Duodenal mucosa (tissue), 2 donors: ENCODE results near the gene WNT3A.

Source experiments
- H3K27ac ChIP-seq: one replicate; pipeline ENCODE4 v1.7.0; 2013; ENCODE audit warnings: low read depth, low read length
- H3K27me3 ChIP-seq, 2 donors: one replicate each; pipeline ENCODE4 v1.7.0; 2013; ENCODE audit warnings: low read length in 2 of 2, control low read depth in 1 of 2; ENCODE audit not compliant: insufficient read depth in 2 of 2, control insufficient read depth in 1 of 2
- H3K36me3 ChIP-seq, 2 donors: one replicate each; pipeline ENCODE4 v1.7.0; 2013; ENCODE audit warnings: low read length in 2 of 2, control low read depth in 1 of 2; ENCODE audit not compliant: insufficient read depth in 2 of 2, control insufficient read depth in 1 of 2
- H3K4me1 ChIP-seq, 2 donors: one replicate each; pipeline ENCODE4 v1.7.0; 2013; ENCODE audit warnings: low read length in 2 of 2, control low read depth in 1 of 2; ENCODE audit not compliant: insufficient read depth in 2 of 2, control insufficient read depth in 1 of 2
- H3K4me3 ChIP-seq, 2 donors: one replicate each; pipeline ENCODE4 v1.7.0; 2013; ENCODE audit warnings: low read length in 2 of 2, low read depth in 1 of 2
- H3K9ac ChIP-seq, 2 donors: one replicate each; pipeline ENCODE4 v1.7.0; 2013; ENCODE audit warnings: low read length in 2 of 2, low read depth in 1 of 2
- H3K9me3 ChIP-seq, 2 donors: one replicate each; pipeline ENCODE4 v1.7.0; 2013; ENCODE audit warnings: low read length in 2 of 2, control low read depth in 1 of 2; ENCODE audit not compliant: control insufficient read depth in 1 of 2

The WNT3A gene

DNA sequence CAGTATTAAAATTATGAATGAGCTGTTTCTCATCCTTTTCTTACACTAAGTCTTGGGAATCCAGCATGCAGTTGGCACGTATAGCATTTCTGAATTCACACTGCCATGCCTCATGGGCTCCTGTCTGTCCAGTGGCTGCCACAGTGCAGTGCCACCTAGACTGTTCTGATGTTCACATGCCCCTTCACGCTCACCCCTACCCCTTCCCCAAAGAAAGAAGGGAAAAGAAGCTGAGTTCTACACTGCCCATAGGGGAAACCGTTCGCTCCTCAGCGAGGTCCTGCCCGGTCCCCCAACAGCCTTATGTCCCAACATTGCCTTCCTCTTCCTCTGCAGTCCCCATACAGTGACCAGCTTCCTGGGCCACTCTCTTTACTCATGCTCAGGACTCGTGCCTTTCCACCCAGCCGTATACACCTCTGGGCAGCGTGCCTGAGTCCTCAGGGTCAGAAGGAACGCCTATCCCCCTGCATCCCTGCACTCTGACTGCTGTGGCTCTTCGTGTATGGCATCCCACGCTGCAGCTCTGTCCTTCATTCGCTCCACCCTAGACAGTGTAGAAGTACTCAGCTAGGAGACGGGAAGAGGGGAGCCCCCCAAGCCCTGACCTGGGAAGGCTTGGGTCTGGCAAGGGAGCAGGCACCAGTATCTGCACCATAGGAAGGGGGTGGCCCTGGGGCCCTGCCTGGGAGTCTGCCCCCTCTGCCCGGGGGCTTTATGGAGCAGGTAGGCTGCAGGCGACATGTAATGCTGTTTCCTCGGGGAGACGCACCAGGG is 51.6 kb downstream of the WNT3A start:
- H3K9ac ChIP-seq: no peak overlapping the region
- no peaks in the 10 kb centered on the region for H3K36me3 ChIP-seq
- H3K9me3 ChIP-seq: no peaks in the 10 kb centered on the region
- peaks cover 41 to 48% of the 10 kb centered on the region in 2 donors for H3K27me3 ChIP-seq
- no peak overlapping the region for H3K4me3 ChIP-seq
- H3K27ac ChIP-seq: no peak overlapping the region
- H3K4me1 ChIP-seq: peaks cover 7 to 10% of the 10 kb centered on the region in 2 donors

DNA sequence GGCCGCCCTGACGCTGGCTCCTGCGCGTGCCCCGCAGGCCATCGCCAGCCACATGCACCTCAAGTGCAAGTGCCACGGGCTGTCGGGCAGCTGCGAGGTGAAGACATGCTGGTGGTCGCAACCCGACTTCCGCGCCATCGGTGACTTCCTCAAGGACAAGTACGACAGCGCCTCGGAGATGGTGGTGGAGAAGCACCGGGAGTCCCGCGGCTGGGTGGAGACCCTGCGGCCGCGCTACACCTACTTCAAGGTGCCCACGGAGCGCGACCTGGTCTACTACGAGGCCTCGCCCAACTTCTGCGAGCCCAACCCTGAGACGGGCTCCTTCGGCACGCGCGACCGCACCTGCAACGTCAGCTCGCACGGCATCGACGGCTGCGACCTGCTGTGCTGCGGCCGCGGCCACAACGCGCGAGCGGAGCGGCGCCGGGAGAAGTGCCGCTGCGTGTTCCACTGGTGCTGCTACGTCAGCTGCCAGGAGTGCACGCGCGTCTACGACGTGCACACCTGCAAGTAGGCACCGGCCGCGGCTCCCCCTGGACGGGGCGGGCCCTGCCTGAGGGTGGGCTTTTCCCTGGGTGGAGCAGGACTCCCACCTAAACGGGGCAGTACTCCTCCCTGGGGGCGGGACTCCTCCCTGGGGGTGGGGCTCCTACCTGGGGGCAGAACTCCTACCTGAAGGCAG is 52.3 kb downstream of the WNT3A start:
- Histone ChIP-seq H3K4me1 (peaks cover 7 to 10% of the 10 kb centered on the region in 2 donors), H3K27me3 (peaks cover 46 to 48% of the 10 kb centered on the region in 2 donors), H3K9me3 (no peaks in the 10 kb centered on the region), H3K4me3 (peak overlapping the region; percentile 52 to 61), H3K27ac (no peak overlapping the region), H3K36me3 (no peaks in the 10 kb centered on the region), H3K9ac (no peak overlapping the region)

DNA sequence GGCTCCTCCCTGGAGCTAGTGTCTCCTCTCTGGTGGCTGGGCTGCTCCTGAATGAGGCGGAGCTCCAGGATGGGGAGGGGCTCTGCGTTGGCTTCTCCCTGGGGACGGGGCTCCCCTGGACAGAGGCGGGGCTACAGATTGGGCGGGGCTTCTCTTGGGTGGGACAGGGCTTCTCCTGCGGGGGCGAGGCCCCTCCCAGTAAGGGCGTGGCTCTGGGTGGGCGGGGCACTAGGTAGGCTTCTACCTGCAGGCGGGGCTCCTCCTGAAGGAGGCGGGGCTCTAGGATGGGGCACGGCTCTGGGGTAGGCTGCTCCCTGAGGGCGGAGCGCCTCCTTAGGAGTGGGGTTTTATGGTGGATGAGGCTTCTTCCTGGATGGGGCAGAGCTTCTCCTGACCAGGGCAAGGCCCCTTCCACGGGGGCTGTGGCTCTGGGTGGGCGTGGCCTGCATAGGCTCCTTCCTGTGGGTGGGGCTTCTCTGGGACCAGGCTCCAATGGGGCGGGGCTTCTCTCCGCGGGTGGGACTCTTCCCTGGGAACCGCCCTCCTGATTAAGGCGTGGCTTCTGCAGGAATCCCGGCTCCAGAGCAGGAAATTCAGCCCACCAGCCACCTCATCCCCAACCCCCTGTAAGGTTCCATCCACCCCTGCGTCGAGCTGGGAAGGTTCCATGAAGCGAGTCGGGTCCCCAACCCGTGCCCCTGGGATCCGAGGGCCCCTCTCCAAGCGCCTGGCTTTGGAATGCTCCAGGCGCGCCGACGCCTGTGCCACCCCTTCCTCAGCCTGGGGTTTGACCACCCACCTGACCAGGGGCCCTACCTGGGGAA is 53.0 kb downstream of the WNT3A start:
- Histone ChIP-seq H3K27me3 (peaks cover 46 to 48% of the 10 kb centered on the region in 2 donors), H3K27ac (no peak overlapping the region)

DNA sequence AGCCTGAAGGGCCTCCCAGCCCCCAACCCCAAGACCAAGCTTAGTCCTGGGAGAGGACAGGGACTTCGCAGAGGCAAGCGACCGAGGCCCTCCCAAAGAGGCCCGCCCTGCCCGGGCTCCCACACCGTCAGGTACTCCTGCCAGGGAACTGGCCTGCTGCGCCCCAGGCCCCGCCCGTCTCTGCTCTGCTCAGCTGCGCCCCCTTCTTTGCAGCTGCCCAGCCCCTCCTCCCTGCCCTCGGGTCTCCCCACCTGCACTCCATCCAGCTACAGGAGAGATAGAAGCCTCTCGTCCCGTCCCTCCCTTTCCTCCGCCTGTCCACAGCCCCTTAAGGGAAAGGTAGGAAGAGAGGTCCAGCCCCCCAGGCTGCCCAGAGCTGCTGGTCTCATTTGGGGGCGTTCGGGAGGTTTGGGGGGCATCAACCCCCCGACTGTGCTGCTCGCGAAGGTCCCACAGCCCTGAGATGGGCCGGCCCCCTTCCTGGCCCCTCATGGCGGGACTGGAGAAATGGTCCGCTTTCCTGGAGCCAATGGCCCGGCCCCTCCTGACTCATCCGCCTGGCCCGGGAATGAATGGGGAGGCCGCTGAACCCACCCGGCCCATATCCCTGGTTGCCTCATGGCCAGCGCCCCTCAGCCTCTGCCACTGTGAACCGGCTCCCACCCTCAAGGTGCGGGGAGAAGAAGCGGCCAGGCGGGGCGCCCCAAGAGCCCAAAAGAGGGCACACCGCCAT is 53.8 kb downstream of the WNT3A start:
- Histone ChIP-seq H3K4me3 (peak overlapping the region; percentile 52 to 61), H3K27ac (no peak overlapping the region), H3K4me1 (peaks cover 7 to 10% of the 10 kb centered on the region in 2 donors), H3K27me3 (peaks cover 46 to 52% of the 10 kb centered on the region in 2 donors), H3K9ac (peak overlapping the region in 1 of 2 donors; percentile 25), H3K9me3 (no peaks in the 10 kb centered on the region), H3K36me3 (no peaks in the 10 kb centered on the region)

More for the DNA sequence above, 53.0 kb downstream of the WNT3A start:
- peak overlapping the region; percentile 52 to 61 for H3K4me3 ChIP-seq
- peak overlapping the region in 1 of 2 donors; percentile 25 for H3K9ac ChIP-seq
- H3K9me3 ChIP-seq: no peaks in the 10 kb centered on the region
- no peaks in the 10 kb centered on the region for H3K36me3 ChIP-seq
- H3K4me1 ChIP-seq: peaks cover 7 to 10% of the 10 kb centered on the region in 2 donors

DNA sequence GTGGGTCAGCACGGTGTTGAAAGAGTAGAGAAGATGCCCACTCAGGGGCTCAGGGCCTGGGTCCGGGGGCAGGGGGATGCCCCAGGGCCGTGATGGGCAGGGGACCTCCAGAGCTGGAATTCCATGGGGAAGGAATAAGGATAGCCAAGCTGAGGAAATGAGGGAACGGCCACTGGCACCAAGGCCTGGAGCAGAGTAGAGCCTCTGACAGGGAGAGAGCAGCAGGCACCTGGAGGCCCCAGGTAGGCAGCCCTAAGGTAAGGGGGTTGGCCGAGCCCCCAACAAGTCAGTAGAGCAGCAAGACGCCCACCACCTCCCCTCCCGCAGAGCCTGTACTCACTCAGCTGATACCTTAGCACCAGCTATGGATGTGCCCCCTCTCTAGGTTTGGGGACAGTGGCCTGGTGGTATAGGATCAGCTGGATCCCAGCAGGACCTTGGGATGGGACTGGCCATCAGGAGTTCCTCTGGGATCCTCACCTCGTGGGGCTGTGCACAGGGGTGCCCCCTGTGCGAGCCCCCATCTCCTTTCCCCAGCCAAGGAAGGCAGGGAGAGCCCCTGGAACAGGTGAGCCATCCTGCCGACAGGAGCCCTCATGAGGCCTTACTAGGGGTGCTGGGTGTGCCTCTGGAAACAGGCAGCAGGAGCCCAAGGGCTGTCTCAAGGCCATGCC is 54.8 kb downstream of the WNT3A start:
- H3K27me3 ChIP-seq: peaks cover 41 to 56% of the 10 kb centered on the region in 2 donors
- H3K36me3 ChIP-seq: no peaks in the 10 kb centered on the region
- H3K4me3 ChIP-seq: no peak overlapping the region
- peaks cover 7 to 10% of the 10 kb centered on the region in 2 donors for H3K4me1 ChIP-seq
- no peak overlapping the region for H3K9ac ChIP-seq
- H3K27ac ChIP-seq: no peak overlapping the region
- H3K9me3 ChIP-seq: no peaks in the 10 kb centered on the region

DNA sequence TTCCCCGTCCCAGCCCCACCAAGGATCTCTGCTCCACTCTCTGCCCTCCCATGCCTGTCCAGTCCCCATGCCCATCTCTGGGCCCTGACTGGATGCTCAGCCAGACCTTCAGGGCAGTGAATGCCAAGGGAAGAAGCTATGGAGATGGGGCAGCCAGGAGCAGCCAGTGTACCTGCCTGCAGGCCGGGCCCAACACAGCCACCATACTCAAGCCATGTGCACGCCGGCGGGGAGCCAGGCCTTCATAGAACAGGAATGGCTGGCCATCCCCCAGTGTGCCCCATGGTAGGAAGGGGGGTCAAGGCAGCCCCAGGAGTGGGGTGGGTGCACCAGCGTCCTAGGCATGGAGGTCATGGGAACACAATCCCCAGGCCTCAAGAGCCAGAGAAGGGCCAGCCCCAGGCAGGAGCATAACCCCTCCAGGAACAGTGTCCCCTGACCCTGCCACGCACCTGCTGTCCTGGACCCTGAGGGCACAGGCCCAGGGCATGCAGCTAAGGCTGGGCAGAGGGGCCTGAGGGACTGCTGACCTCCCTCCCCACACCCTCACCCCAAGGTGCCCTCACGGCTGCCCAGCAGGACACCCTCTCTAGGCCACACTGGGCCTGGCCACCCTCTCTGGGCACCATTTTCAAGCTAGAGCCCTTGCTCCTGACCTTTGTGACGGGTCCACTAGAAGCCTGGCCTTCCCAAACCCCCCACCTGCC is 55.4 kb downstream of the WNT3A start:
- Histone ChIP-seq H3K36me3 (no peaks in the 10 kb centered on the region), H3K9ac (no peak overlapping the region), H3K27me3 (peaks cover 39 to 58% of the 10 kb centered on the region in 2 donors), H3K4me3 (no peak overlapping the region), H3K27ac (no peak overlapping the region), H3K9me3 (no peaks in the 10 kb centered on the region), H3K4me1 (peaks cover 7 to 10% of the 10 kb centered on the region in 2 donors)

DNA sequence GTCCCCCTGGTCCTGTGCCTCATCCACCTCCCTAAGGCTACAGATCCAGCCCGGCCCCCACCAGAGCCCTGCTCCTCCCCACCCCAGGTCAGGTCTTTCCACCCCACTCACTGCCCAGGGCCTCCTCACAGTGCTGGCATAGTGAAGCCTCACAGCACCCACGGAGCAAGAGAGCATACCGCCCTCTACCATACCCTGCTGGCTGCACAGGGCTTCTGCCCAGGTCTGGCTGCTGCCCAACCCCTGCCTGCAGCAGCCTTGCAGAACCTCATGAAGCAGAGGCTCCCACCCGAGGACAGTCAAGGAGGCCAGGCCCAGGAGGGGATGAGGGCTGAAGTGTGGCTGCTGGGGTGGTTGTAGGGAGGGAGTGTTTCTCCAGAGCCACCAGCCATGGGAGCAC is 56.0 kb downstream of the WNT3A start:
- H3K36me3 ChIP-seq: no peaks in the 10 kb centered on the region
- peaks cover 41 to 61% of the 10 kb centered on the region in 2 donors for H3K27me3 ChIP-seq
- no peak overlapping the region for H3K27ac ChIP-seq
- no peak overlapping the region for H3K4me3 ChIP-seq
- no peaks in the 10 kb centered on the region for H3K9me3 ChIP-seq
- no peak overlapping the region for H3K9ac ChIP-seq
- H3K4me1 ChIP-seq: peaks cover 7 to 10% of the 10 kb centered on the region in 2 donors

DNA sequence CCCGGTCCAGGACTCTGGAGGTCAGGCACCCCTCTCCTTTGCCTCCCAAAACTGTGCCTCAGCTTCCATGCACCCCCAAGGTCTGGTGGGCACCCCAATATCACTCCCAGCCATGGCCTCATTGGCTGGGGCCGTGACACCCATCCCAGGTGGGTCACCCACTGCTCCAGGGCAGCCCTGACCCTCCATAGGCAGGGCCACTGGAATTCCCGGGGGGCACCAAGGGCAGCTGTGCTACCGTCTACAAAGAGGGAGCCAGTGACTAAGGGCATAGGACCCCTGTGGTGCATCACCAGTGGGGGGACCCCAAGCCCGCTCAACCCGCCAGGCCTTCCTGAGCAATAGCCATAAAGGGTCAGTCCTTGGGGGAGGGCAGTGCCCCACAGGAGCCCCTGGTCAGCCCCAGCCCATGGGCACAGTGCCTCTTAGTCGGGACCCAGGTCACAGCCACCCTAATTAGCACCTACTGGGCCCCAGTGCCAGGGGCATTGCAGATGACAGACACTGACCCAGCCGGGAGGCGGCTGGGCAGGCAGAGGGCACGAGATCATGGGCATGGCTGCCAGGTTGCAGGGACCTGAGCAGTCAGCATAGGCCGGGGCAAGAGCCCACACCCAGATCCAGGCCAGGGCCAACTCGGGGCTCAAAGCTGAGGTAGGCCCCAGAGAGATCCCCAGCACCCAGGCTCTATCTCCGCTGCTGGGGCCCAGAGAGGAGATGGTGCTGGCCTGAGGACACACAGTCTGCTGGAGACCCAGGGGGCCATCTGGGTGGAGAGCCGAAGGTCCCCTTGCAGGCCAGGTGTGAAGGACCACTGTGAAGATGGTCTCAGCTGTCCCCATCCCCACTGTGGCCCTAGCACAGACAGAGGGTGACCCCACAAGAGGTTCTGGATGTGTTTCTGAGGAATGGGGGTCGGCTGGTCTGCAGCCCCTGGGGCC is 56.7 kb downstream of the WNT3A start:
- peaks cover 7 to 10% of the 10 kb centered on the region in 2 donors for H3K4me1 ChIP-seq
- H3K36me3 ChIP-seq: no peaks in the 10 kb centered on the region
- H3K9me3 ChIP-seq: no peaks in the 10 kb centered on the region
- H3K4me3 ChIP-seq: no peak overlapping the region
- H3K27ac ChIP-seq: no peak overlapping the region
- H3K27me3 ChIP-seq: peaks cover 36 to 57% of the 10 kb centered on the region in 2 donors
- no peak overlapping the region for H3K9ac ChIP-seq
